Heart right ventricle (tissue), 16 donors: ENCODE measurements around the gene FAM13C. TPM values are rescaled to one million over a fixed set of nuclear protein-coding genes. Genes with fewer than 3 reads are reported as not detected.

ENCODE experiments used
- ATAC-seq, 8 donors: fragments of 200-7000 bp; cut with Tn5 transposase; one replicate each; pipeline ENCODE4 v1.9.1; 2020; ENCODE audit warnings: mild to moderate bottlenecking in 8 of 8, moderate library complexity in 8 of 8, moderate number of reproducible peaks in 1 of 8
- DNase-seq, 2 donors: peaks; one replicate each; pipeline ENCODE4 v3.0.0-alpha.2; 2020
- H3K27ac ChIP-seq, 10 donors: fragments of 200-600 bp; sonication (generic) in 2 of 10; one replicate each; pipeline versions ENCODE4 v1.5.0 to v1.8.0; 2020 to 2022; ENCODE audit warnings: mild to moderate bottlenecking in 3 of 10
- H3K27me3 ChIP-seq, 7 donors: fragments of 200-600 bp; one replicate each; pipeline ENCODE4 v1.8.0; 2021 to 2022; ENCODE audit warnings: mild to moderate bottlenecking in 2 of 7
- H3K36me3 ChIP-seq, 9 donors: fragments of 200-600 bp; sonication (generic) in 1 of 9; one replicate each; pipeline versions ENCODE4 v1.5.0 to v1.8.0; 2020 to 2022; ENCODE audit warnings: mild to moderate bottlenecking in 2 of 9
- H3K4me1 ChIP-seq, 9 donors: fragments of 200-600 bp; sonication (generic) in 1 of 9; one replicate each; pipeline versions ENCODE4 v1.5.0 to v1.8.0; 2020 to 2022; ENCODE audit warnings: mild to moderate bottlenecking in 4 of 9
- H3K4me3 ChIP-seq, 10 donors: fragments of 200-600 bp; sonication (generic) in 2 of 10; one replicate each; pipeline versions ENCODE4 v1.5.0 to v1.8.0; 2020 to 2022; ENCODE audit warnings: mild to moderate bottlenecking in 7 of 10, moderate library complexity in 2 of 10
- H3K9me3 ChIP-seq, 11 donors: fragments of 200-600 bp in 10 of 11; sonication (generic) in 2 of 11; one replicate each; pipeline versions ENCODE4 v1.5.0 to v1.8.0; 2013 to 2022; ENCODE audit warnings: mild to moderate bottlenecking in 2 of 11, control low read depth in 1 of 11, moderate library complexity in 1 of 11
- WGBS, 2 donors: extraction: QIAGEN DNeasy Blood & Tissue Kit; methylation state at CpG; one replicate each; pipeline ENCODE4 v1.1.7; 2013; ENCODE audit warnings: inconsistent platforms in 1 of 2; 5-methylcytosine and 5-hydroxymethylcytosine counted together
- intact Hi-C, 10 donors: fragments of 100-400 bp; cut with DNase I; formaldehyde crosslinking; loops; one replicate each; pipeline versions ENCODE4 v1.11.1 to v1.14.2; 2022
- polyA plus RNA-seq, 2 donors: library from polyadenylated mRNA; stranded (reverse); fragments of 200-250 nt; gene quantifications; one replicate each; pipeline ENCODE4 v1.2.3, GENCODE V29; 2013
- total RNA-seq, 10 donors: library from RNA; stranded (reverse); fragmentation: NEBNext Ultra II Directional in 3 of 10; extraction: Animal tissue kit (Norgen Biotek cat#: 25700) in 3 of 10; gene quantifications; one replicate each; pipeline versions ENCODE4 v1.2.1 to v1.2.4, GENCODE V29; 2021 to 2023
- TF ChIP-seq, protein P1 (sequence below), 9 donors: fragments of 200-600 bp; sonication (generic) in 2 of 9; IDR thresholded peaks; one replicate each; pipeline versions ENCODE4 v1.5.0 to v1.8.0; 2021 to 2022; ENCODE audit warnings: antibody characterized with exemption in 9 of 9, mild to moderate bottlenecking in 5 of 9, moderate library complexity in 1 of 9
- donor health status: Arrhythmogenic right ventricular cardiomyopathy.
- donor health status: ischemic (EF 13 %, LVEDD 7.1; RV severe dilation, severe dysfunction).
- donor health status: healthy with polysubstance abuse.
- donor health status: DM: no; HTN: yes; CAD: no.
- donor health status: DM: no; HTN: no; CAD: no.
- donor health status: ischemic (EF 25% LVEDD 6.9; RV normal size, moderate dysfunction).
- donor health status: ischemic (EF 25% LVEDD 5.7; RV mildly dilated, moderate dysfunction).
- donor health status: healthy.
- donor health status: DM: yes; HTN: yes; CAD: no.
- donor health status: Ischemic cardiomyopathy.
- donor health status: ischemic (EF 35%, LVEDD 5.7; RV mildly dilated, moderate dysfunction).
- donor health status: nonischemic (EF 11% LVEDD 7.7; RV severe dilation, severe dysfunction).
- donor health status: DM: yes; HTN: yes; CAD: no.
- donor health status: PGD.
- donor health status: ischemic (EF 29% LVEDD 5.4; RV normal size, mild dysfunction).
- donor health status: nonischemic (EF 23%, LVEDD 6.1; RV moderate dilation, normal function).

FAM13C gene
- total and polyA plus RNA-seq, 12 donors = 1.5 to 14.6 (median 7.0) TPM

DNA sequence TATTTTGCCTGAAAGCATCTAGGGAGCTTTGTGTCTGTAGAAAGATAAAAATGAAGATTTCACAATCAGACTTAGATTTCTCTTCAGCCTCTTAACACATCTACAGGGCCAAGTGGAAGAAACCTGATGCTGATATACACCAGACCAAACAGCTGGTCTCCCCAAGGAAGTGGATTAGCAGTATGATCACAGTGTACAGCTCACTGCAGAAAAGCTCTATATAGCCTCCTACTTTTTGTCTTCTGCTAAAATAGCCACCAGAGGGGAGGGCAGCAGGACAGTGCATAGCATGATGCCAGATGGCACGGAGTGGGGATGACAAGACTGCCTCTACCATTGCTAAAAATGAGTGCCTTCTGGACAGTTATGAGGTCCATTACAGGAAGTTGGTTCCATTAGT lies 16.0 kb downstream of the FAM13C start:
- peaks cover 0 to 36% (median 0%) of the 10 kb centered on the region in 9 donors for H3K36me3 ChIP-seq
- 69 to 82% methylated on average over 1 of the region's 1 CpG for WGBS, 2 donors
- ATAC-seq = peak in 1 of 8 donors; percentile 42
- no peak for DNase-seq
- H3K9me3 ChIP-seq = no peaks in the 10 kb centered on the region
- TF ChIP-seq, protein P1, sequence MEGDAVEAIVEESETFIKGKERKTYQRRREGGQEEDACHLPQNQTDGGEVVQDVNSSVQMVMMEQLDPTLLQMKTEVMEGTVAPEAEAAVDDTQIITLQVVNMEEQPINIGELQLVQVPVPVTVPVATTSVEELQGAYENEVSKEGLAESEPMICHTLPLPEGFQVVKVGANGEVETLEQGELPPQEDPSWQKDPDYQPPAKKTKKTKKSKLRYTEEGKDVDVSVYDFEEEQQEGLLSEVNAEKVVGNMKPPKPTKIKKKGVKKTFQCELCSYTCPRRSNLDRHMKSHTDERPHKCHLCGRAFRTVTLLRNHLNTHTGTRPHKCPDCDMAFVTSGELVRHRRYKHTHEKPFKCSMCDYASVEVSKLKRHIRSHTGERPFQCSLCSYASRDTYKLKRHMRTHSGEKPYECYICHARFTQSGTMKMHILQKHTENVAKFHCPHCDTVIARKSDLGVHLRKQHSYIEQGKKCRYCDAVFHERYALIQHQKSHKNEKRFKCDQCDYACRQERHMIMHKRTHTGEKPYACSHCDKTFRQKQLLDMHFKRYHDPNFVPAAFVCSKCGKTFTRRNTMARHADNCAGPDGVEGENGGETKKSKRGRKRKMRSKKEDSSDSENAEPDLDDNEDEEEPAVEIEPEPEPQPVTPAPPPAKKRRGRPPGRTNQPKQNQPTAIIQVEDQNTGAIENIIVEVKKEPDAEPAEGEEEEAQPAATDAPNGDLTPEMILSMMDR (IDR thresholded peaks at IDR 0.05) = no peak
- H3K27me3 ChIP-seq = no peaks in the 10 kb centered on the region
- H3K4me3 ChIP-seq = no peak overlapping the region
- H3K27ac ChIP-seq = no peak overlapping the region
- peaks cover 0 to 24% (median 3%) of the 10 kb centered on the region in 9 donors for H3K4me1 ChIP-seq
- intact Hi-C loops = no loop called here

DNA sequence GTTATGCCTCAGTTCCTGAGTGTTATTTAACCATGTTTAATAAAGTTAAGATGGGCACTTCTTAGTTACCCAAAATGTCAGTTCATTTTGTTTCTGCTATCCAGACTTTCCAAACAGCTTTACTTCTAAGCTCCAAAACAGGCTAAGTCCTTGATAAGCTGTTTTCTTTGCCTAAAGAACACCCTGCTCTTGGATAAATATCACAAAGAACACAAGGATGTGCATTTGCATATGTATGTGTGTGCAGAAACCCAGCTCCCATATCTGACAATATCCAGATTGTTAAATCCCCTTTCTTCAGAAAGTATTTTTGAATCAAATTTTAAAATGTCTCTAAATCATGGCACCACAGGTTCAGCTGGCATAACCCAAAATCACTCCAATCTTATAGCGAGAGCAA lies 19.6 kb downstream of the FAM13C start:
- peaks cover 0 to 30% (median 4%) of the 10 kb centered on the region in 9 donors for H3K4me1 ChIP-seq
- 97 to 98% methylated on average over 1 of the region's 1 CpG for WGBS, 2 donors
- peaks cover 0 to 4% (median 0%) of the 10 kb centered on the region in 9 donors for H3K36me3 ChIP-seq
- TF ChIP-seq, protein P1 (IDR thresholded peaks at IDR 0.05) = no peak
- intact Hi-C loops = no loop called here
- no peaks in the 10 kb centered on the region for H3K27me3 ChIP-seq
- H3K4me3 ChIP-seq = no peak overlapping the region
- no peak overlapping the region for H3K27ac ChIP-seq
- no peaks in the 10 kb centered on the region for H3K9me3 ChIP-seq
- no peak for ATAC-seq
- DNase-seq = no peak

DNA sequence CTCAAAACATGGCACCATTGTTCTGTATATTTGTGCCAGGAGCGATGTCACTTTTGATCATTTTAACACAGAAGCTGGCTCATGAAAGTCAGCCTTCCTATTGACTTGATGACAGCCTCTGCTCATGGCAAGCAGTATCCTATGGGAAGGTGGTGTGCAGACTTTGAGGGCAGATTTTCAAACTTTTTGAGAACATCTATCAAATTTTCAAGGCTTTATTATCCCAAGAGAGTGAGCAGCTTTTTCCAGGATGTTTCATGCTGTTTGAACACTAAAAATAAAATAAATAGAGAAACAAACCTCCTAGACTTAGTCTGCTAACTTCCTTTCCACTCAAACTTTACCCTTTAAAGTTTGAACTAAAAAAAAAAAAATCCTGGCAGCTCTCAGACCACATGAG lies 20.3 kb downstream of the FAM13C start:
- Histone ChIP-seq H3K27ac (peak overlapping the region in 1 of 10 donors; percentile 21), H3K9me3 (no peaks in the 10 kb centered on the region), H3K4me3 (no peak overlapping the region), H3K4me1 (peaks cover 2 to 37% (median 12%) of the 10 kb centered on the region in 9 donors), H3K36me3 (no peaks in the 10 kb centered on the region), H3K27me3 (no peaks in the 10 kb centered on the region)
- 88 to 95% methylated on average over 1 of the region's 1 CpG for WGBS, 2 donors
- DNase-seq (no peak), ATAC-seq (no peak)
- intact Hi-C loops = no loop called here
- TF ChIP-seq, protein P1 (IDR thresholded peaks at IDR 0.05) = no peak

DNA sequence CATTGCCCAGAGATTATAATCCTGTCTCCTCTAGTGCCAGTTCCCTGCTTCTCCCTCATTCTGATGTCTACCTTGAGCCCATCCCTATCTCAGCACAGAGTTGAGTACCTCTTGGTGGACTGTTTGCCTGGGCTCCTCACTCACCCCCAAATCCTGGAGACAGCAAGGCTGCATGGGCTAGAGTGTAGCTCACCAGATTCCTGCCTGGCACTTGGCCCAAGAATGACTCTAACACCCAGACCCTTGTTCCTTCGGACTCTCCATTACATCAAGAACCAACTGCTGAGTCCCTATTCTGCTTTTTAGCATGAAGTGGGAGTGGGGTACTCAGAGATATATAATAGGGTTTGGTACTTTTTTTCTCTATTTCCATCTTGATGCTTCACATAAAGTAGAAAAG lies 22.1 kb downstream of the FAM13C start:
- H3K4me3 ChIP-seq = no peak overlapping the region
- intact Hi-C loops = no loop called here
- H3K9me3 ChIP-seq = no peaks in the 10 kb centered on the region
- H3K4me1 ChIP-seq = peaks cover 6 to 46% (median 19%) of the 10 kb centered on the region in 9 donors
- H3K27me3 ChIP-seq = no peaks in the 10 kb centered on the region
- WGBS, 2 donors = 73 to 85% methylated on average over 1 of the region's 1 CpG
- ATAC-seq = no peak
- TF ChIP-seq, protein P1 (IDR thresholded peaks at IDR 0.05) = no peak
- no peak for DNase-seq
- peak overlapping the region in 1 of 10 donors; percentile 9 for H3K27ac ChIP-seq
- H3K36me3 ChIP-seq = no peaks in the 10 kb centered on the region
